Left forelimb (tissue), 1 donor: Measurements from ENCODE around the gene NTPCR.
"Not testable (repeated sequence)": the region's sequence is repeated elsewhere in the genome, so short reads cannot be mapped to it uniquely, and the experiment has no call there.

Source experiments
- DNase-seq: peaks from one replicate; pipeline ENCODE4 v3.0.0-alpha.2; 2018; ENCODE audit warnings: low spot score

NTPCR gene, protein sequence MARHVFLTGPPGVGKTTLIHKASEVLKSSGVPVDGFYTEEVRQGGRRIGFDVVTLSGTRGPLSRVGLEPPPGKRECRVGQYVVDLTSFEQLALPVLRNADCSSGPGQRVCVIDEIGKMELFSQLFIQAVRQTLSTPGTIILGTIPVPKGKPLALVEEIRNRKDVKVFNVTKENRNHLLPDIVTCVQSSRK

DNA sequence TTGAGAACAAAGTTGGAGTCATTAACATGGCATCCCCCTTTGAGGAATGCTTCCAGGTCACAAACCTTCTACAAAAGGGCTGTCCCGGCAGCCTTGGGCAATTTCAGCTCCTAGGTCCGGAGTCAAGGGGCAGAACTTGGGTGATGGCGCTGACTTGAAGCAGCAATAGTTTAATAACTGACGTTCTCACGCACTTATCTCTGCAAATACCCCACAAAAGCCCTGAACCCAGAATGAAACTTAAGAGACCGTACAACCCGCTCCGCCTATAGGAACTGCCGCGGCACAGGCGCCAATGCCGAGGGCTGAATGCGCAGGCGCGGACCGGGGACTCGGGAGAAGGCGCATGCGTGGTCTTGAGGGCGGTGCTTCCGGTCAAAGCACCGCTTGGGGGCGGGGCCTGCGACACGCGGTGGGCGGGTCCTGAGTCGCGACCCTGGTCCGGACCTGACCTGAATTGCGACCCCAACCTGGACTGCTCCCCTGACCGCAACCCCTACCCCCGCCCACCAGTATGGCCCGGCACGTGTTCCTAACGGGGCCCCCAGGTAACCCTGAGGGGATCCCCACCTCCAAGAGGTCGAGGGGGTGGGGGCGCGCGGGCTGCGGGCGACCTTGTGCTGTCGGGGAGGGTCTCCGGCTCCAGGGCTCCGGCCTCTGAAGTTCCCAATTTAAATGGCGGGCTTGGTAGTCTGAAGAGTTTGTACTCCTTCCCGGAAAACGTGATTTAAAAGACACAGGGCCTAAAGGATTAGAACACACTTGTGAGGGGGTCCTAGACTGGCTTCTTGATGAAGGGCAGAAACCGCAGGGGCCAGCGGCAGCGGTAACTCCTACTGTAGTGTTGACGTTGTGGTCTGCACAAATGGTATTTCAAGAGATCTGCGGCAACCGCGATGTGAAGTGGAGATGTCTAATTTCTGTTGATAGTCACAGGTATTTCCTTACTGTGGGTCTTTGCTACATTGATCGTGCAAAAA lies at the start of gene NTPCR:
Gene NTPCR, plus strand, starts transcription at position 415 of the 980 bp plus-strand sequence. Its CDS starts 100 bp downstream, at position 515.
- peak; percentile 95 for DNase-seq

DNA sequence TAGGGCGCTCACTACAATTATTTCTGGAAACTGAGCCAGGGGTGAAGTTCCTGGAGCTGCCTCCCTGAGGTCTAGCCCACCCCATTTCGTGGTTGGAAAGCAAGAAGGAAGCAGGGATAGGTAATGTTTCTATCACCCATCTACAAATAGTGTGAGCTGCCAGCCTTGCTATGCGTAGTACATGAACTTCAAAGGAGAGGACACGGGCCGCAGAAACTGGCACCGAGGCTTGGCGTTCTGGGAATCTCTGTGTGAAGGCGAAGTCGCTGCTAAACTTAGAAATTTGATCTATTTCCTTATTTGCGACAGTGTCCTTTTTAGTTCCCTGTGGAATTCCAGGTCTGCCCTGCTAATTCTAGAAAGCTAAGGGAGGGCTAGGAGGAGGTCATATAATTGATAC lies 49.6 kb upstream of the NTPCR start:
- no peak for DNase-seq

DNA sequence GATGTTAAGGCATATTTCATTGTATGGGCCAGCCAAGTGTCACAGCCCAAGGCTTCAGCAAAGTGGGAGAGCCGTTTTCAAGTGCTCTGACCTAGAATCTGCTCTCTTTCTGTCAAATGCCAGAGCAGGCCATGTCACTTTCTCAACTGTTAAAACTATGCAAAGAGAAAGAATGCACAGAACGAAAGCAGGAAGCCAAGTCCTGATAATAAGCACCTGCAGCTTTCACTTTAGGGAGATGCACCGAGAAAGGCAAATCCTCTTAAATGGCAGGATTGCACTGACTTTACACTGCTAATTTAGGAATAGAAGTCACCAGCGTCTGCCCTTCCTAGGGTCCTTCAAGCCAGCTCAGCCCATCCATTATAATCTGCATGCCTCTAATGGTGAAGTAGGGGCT lies 49.2 kb upstream of the NTPCR start:
- no peak for DNase-seq

DNA sequence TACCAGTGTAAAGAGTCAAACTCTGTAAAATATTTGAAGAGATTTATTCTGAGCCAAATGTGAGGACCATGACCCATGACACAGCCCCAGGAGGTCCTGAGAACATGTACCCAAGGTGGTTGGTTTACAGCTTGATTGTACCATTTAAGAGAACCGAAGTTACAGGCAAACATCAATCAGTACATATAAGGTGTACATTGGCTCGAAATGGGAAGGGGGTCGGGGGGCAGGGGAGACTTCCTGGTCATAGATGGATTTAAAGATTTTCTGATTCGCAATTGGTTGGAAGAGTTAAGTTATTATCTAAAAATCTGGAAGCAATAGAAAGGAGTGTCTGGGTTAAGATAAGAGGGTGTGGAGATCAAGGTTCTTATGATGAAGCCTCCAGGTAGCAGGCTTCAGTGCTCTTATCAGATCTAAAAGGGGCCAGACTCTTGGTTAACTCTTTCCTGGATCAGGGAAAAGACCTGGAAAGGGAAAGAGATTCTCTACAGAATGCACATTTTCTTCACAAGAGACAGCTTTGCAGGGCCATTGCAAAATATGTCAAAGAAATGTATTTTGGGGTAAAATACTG lies 47.5 kb upstream of the NTPCR start:
- no peak for DNase-seq

DNA sequence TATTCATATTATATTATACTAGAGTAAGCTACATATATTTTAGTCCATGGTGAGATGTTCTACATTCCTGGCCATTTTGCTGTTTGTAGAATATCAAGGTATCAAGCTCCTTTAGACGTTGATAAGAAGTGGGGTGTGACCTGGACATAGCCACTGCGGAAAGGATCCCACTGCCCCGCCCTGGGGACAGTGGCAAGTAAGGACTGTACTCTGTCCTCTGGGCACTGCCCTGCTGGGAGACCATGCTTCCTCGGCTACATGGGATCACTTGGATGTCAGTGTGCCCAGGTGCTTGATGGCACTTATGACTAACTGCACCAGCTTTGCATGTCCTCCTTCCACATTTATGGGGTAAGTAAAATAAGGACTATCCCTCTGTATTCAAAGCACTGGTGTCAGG lies 46.3 kb upstream of the NTPCR start:
- DNase-seq, result no peak

DNA sequence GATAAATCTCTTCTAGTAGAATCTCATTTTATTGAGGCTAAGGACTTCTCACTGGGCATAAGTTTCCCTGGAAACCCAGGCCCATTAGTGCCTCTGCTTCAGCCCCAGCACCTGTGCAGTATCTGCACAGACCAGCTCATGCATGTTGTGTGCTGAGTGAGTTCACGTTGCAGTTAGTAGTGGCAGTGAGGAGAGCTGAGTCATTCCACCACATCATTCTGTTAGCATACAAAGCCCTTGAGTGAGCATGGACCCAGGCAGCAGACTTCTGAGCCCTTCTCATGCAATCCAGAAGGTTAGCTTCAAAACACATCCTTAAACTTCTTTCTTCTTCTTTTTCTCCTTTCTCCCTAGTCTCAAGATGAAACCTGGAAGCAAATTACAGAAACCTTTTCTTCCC lies 45.8 kb upstream of the NTPCR start:
- DNase-seq, result no peak

DNA sequence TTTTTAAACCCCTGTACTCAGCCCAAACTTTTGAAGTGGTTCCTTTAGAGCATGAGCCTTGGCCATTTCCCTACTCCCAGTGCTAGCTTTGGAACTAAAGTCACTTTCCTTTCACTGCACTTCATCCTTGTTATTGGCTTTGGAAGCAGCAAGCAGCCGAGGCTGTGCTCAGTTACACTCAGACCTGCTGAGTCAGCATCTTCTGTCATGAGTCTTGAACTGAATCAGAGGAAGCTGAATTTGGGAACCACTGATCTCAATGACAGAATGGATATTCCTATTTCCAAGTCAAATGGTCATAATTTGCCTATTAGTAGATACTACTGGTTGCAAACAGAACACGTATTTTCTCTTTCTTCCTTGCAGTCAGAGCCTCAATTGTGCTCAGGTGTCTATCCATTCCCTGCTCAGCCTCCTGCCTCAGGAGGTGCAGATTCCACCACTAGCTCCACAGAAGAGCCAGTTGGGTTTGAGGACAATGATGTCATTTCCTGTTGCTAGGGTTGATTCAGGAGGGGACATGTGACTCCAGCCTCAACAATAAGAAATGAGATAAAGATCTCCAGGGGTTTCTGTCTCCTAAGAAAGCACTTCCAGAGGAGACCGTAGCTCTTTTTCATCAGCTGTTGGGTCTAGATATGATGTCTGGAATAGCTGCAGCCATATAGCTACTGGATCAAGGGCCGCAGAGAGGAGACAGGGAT lies 44.9 kb upstream of the NTPCR start:
- no peak for DNase-seq

DNA sequence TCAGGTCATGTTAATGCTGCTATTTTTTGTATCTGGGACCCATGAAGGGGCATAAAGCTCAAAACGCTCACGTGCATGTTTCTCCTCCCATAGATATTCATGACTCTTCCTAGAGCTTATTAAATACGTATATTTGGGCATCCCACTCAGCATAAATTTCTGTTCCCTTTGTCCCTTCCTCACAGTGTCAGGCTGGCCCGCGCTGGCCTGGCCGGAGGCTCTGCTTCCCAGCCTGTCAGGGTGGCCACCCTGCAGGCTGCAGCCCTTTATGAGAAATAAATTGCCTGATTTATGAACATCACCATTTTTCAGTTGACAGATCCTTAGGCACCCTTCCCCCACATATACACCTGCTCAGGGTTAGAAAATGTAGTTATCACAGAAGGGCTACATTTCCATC lies 44.0 kb upstream of the NTPCR start:
- no peak for DNase-seq

DNA sequence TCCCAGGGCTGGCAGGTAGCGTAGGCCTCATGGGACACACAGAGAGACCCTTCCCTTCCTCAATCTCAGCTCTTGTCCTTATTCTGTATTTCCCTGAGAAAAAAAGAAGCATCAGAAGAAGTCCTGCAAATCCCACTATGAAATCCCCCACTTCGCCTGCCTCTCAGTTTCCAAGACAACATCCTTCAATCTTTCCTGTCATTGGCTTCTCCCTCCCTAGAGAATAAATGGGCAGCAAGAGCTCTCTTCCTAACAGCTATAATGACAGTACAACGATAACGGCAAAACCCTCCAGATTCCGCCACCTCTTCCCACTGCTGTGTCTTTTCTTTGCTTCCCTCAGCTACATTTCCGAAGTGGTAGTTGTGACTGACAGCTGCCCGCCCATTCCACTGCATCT lies 41.6 kb upstream of the NTPCR start:
- no peak for DNase-seq

DNA sequence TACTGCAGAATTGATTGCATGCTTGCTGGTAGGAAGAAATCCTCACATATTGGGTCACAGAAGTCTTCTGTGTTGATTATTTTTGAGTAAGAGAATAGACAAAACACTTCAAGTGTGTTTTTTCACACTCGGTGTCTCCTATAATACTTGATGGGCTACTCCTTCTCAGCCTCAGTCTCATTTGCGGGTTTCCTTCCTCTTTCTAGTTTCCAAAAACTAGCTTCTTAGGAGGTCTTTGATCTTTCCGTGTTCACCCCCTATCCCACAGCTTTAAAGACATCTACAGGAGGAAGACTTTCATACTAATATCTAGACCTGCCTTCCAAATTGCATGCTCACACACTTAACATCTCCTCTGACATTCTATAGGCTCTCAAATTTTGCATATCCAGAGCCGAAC lies 40.7 kb upstream of the NTPCR start:
- DNase-seq, result no peak

DNA sequence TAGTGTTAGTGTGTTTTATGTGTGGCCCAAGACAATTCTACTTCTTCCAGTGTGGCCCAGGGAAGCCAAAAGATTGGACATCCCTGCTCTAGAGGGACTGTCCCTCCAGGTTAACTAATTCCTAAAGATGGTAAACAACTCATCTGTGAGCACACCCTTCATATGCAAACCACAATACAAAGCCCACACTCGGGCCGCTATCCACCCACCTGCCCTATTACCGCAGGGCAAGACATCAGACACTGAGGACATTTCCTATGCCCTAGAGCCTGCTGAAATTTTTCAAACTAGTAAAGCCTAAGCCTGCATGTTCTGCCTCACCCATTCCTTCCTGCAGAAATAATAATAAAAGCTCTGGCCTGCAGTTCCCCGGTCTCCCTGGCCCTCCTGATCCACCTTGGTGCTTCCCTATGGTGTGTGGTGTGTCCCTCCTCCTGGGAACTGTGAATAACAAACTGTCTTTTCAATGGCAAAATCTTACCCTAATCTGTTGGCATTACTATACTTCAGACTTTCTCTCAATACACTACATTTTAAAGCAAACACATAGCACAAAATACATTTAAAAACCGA lies 39.3 kb upstream of the NTPCR start:
- no peak for DNase-seq

DNA sequence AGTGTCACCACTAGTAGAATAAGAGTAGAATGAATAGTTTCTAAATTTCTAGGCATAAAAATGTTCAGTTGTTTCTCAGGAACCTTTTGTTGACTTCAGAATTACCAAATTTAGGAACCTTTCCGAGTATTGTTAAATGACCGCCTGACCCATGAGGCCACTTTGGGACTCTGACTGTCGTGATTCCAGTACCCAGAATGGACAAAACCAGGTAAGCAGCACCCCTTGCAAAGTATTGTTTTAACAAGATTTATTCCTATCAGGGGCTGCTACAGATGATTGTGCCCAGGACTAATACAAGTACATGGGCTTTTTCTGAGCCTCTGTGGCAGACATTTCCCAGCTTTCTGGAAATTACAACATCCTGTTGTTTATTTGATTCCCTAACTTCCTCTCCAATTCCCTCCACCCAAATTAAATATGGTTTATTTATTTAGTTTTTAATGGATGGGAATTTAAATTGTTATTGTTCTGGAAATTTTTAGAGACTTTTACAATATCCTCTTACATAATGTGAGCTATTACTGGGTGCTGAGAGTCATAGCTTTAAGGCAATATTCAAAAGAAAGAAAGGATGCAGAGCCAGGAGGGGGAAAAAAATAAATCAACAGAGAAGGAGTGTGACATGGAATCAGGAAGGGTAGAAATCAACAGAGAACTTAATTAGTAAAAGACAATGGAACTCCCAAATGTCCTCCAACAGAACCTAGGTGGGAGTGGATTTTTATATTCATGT lies 37.4 kb upstream of the NTPCR start:
- DNase-seq, result no peak

DNA sequence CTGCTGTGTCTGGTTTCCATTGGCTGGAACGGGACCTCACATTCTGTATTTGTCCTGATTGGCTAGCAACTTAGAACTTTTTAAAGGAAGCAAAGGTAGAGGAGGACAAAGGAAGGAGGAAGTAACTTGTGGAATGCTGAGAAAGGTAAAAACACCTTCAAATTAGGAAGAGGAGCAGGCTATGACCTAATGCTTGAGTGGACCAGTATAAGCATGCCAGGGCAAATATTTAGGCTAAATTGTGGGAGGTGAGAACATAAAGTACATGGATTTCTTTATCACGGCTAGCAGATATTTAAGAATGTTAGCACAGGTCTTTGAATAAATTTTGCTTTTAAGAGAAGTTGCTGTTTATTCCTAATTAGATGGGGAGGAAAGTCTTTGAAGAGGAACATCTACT lies 36.1 kb upstream of the NTPCR start:
- not testable (repeated sequence) for DNase-seq

DNA sequence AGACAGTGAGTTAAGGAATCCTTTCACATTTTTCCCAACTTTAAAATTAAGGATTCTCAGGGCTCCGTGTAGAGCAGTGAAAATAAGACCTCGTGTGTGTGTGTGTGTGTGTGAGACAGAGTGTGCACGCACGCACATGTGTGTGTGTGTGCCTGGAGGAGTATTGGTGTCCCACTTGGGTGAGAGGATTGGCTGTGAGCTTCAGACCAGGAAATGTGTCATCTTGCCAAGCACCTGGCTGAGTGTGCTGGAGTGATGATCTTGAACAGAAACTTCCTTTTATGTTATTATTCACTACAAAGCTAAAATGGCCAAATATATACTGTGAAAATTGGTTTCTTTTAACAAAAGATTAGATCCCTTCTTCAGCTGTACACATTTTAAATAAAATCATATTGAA lies 35.2 kb upstream of the NTPCR start:
- no peak for DNase-seq

DNA sequence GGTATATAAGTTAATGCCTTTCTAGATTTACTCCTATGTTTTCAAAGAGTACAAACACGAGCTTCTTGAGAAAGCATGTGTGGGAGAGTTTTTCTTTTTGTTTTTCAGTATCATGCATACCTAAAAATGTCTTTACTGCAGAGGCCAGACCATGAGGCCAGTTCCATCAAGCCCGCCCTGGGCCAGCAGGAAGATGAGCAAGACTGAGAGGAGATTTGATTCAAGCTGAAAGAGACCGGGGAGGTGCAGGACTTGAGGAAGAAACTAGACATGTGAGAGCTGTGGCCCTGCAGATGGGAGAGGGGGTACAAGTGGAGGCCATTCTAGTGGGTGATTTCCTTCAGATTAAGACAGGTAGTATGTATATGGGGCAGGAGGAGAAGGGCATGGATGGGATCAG lies 33.4 kb upstream of the NTPCR start:
- DNase-seq, result no peak

DNA sequence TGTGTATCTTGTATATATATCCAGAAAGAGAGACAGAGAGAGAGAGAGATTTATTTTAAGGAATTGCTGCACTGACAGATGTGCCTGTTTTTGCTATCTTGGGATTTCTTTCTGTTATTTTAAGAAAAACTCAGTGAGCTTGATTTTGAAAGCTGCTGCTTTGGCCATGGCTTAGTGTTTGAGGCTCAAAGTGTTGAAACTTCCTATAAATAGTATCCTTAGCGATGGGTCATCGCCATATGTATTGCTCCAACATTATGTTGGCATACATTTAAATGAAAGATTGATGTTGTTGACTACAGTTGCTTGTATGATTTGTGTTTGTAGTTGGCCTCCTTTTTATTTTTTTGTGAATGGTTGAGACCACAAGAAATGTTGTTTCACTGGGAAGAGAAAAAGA lies 29.0 kb upstream of the NTPCR start:
- no peak for DNase-seq

DNA sequence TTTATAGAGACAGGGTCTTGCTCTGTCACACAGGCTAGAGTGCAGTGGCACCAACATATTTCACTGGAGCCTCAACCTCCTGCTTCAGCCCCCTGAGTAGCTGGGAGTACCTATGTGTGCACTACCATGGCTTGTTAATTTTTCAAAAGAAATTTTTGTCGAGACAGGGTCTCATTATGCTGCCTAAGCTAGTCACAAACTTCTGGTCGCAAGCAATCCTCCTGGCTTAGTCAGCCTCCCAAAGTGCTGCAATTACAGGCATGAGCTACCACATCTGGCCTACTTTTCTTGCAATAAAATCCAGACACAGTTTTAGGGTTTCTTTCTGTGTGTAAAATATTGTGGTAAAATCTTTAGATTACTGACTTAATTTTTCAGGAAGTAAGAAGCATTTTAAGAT lies 27.9 kb upstream of the NTPCR start:
- DNase-seq, result no peak

DNA sequence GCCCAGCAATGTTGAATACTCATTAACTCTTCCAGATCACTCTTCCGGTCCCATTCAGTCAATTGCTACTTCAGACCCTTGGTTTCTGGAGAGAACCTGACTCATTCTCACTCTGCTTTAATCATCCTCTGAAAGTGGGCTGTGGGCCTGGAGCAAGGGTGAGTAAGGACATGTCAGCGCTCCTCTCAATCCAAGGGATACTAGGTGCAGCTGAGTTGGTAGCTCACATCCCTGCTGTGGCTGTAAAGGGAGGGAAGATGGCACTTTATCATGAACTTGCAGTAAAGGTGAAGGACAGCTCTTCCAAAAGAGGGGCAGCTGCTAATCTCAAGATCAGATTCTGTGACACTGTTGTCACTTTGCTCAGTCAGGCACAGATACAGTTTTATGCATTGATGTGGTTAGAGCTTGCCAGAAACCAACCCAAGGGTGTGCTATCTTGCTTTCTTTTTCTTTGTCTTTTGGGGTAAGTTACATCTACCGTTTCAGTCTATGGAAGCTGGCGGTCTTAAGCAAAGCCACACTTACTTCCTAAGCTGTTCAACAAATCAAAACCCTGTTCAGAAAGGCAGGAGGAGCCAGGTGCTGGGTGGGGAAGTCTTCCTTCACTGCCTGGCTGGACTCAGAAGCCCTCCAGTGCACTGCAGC lies 26.5 kb upstream of the NTPCR start:
- DNase-seq, result no peak

DNA sequence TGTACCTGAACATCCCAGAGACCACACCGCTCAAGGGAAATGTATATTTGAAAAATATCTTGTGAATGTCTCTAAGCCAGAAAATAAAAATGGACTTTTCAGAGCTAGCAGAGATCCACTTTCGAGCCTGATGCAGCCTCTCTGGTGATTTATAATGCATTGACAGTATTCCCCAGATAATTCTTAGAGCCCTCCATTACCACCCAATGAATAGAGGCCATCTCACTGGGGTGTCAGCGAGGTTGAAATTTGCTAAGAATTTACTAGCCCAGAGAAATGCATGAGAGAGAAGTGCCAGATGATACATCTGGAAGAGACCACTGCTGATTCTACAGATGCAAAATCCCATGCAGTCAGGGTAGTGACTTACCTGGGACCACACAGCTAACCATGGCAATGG lies 25.5 kb upstream of the NTPCR start:
- DNase-seq, result no peak

DNA sequence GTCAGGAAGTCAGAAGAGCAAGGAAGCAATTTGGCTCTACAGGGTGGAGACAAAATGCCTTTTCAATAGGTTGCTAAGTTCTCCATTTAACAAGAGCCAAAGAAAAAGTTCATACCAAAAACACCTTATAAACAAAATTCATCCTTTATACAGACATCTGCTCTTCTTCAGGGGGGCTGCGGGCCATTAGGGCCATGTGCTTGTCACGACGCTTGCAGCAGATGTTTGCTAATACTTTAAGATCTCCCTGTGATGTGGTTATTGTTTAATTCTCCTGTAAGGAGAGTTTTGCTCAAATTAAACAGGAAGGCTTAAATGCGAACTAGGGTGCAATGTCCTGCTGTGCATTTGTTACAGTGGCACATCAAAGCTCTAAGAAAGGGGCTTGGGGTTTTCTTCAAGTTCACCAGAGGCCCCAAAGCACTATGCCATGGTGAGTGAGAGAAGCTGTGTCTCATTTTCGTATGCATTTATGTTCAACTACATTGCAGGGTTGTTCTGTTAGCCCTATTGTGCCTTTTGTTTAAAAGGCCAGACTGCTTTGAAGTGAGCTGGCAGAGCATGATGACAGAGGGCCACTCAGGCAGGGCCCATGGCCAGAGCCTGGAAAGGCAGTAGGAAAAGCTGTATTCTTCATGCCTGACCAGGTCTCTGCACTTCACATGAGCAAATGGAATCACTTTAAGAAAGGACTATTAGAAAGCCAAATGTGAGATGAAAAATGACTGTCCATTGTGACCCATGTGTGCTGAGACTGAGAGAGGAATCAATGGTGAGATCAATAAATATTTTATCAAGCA lies 24.8 kb upstream of the NTPCR start:
- DNase-seq, result no peak
